Measurements from ENCODE around the gene INPP4A.

INPP4A gene

GRCh38 chr2:98514879-98515249, 70.2 kb downstream of the INPP4A start:
- DNase-seq (ENCODE audit: low spot score) = no peak

DNA sequence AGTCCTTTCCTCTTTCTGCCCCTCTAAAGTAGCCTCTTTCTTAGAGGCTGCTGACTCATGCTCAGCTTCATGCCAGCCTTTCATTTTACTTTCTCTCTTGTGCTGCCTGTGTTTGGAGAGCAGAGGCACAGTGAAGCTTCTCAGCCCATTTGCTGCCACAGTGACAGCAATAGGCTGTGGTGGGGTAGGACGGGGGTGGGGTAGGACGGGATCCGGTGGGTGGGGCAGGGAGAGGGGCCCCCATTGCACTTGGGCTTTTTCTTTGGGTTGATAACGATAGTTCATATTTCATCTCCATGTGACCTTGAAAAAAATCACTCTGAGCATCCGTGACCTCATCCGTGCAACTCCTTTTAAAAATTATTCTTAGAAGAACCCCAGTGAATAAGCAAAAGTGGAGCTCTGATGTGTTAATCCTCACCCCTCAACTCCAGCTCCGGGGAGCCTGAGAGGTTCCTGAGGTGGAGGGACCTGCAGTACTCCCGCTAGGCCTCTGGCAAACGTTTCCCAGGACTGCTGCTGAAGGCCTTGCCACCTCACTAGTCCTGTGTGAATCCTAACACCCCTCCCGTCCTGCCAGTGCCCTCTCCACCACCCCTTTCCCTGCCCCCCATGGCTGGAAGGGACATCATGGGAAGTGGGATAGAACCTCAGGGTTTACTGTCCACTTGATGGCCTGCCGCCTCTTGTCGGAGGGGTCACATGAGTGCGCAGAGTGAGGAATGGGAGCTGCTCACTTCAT, 70.8 kb downstream of the INPP4A start:
- DNase-seq (ENCODE audit: low spot score) = no peak

DNA sequence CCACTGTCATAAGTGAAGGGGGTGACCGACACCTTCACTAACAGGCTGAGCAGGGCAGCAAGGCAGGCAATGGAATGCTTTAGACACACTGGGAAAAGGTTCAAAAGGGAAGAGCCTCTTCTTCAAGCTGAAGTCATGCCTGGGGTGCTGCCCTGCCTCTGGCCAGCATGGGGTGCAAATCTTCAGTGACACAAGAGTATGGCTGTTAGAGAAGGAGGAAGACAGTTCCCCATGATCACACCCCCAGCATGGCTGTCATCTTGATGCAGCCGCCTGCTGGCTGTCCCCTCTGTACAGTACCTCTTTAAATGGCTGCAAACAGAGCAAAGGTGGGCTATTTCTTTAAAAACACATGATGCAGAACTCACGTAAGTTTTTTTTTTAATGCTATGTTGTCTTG, 71.9 kb downstream of the INPP4A start:
- DNase-seq (ENCODE audit: low spot score) = no peak

GRCh38 chr2:98517636-98518035, 73.0 kb downstream of the INPP4A start:
- DNase-seq (ENCODE audit: low spot score) = no peak

- no peak for DNase-seq (ENCODE audit: low spot score)
These were observed 73.4 kb downstream of the INPP4A start for GRCh38 chr2:98518101-98518500.

GRCh38 chr2:98519156-98519555, 74.5 kb downstream of the INPP4A start:
- no peak for DNase-seq (ENCODE audit: low spot score)

DNA sequence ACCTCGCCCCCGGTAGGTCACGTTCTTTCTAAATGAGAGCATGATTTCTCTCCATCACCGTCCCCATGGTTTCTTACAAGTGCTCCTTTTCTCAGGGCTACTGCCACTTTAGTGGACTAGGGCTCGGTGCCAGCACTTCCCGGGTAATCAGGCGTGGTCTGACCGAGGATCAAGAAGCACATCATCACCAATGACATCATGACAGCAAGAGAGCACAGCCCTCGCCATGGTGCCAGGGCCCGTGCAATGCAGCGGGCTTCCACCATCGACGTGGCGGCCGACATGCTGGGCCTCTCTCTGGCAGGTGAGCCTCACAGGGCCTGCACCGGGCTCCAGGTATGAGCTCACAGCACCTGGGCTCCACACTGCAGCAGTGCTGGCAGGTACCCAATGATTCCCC, 75.2 kb downstream of the INPP4A start:
- DNase-seq (ENCODE audit: low spot score) = no peak

DNA sequence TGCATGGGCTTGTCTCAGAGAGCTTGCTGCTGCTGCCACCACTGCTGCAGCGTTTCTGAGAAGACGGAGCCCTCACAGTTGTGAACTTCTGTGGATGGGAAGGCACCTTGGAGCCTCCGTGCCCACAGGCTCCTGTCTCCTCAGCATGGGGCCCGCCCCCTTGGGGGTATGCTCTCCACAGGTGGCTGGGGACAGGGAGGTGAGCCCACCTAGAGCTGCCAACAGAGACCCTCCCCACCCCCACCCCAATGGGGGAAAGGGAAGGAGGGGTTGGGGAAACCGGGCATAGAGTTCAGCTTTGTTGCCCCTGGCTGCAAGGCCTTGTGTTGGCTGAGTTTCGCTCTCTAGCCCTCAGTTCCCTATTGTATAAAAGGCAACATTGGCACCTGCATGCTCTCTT, 76.1 kb downstream of the INPP4A start:
- DNase-seq (ENCODE audit: low spot score) = no peak

- no peak for DNase-seq (ENCODE audit: low spot score)
These were observed 76.6 kb downstream of the INPP4A start for GRCh38 chr2:98521266-98521665.

- DNase-seq (ENCODE audit: low spot score) = no peak
These were observed 78.2 kb downstream of the INPP4A start for GRCh38 chr2:98522854-98523253.

DNA sequence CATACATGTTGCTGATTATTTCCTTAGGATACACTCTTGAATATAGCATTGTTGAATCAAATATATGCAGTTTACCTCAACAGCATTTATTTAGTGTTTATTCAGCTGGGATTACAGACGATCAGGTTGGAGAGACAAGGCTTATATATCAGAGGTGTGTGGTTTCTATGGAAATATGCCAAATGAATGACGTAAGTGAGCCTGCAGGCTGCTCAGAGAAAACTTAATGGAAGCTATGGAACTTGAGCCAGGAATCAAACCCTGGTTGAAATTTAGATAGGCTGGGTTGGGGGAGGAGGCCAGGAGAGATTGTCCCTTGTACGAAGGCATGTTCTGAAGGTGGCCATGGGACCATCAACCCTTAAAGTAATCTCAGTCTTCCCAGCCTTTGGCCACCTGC, 79.5 kb downstream of the INPP4A start:
- DNase-seq (ENCODE audit: low spot score) = no peak

DNA sequence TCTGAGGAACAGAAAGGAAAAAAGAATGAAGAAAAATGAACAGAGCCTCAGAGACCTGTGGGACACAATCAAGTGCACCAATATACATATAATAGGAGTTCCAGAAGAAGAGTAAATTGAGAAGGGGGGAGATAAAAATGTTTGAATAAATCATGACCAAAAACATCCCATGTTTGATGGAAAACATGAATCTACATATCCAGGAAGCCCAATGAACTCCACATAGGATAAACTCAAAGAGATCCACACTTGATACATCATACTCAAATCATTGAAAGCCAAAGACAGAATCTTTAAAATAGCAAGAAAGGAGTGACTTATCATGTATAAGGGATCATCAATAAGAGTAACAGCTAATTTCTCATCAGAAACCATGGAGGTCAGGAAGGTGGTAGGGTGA, 83.7 kb downstream of the INPP4A start:
- no peak for DNase-seq (ENCODE audit: low spot score)

DNA sequence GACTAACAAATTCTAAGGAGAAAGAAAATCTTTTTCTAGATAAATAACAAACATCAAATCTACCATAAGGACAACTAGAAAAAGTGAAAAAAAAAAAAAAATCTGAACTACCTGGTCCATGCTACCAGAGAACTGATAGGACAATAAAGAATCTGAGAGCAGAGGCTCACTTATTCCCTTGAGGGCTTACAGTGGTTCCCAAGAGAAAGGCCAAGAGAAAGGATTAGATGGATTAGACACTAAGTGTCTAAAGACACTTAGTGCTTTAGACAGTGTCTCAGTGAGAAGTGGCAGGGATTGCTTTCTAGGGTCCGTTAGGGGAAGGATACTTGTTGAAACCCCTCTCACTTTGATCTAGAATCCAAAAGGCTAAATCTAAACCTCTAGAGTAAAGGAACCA, 85.5 kb downstream of the INPP4A start:
- no peak for DNase-seq (ENCODE audit: low spot score)

- no peak for DNase-seq (ENCODE audit: low spot score)
These were observed 88.1 kb downstream of the INPP4A start for GRCh38 chr2:98532756-98533155.

GRCh38 chr2:98533547-98533946, 88.9 kb downstream of the INPP4A start:
- DNase-seq (ENCODE audit: low spot score) = no peak

DNA sequence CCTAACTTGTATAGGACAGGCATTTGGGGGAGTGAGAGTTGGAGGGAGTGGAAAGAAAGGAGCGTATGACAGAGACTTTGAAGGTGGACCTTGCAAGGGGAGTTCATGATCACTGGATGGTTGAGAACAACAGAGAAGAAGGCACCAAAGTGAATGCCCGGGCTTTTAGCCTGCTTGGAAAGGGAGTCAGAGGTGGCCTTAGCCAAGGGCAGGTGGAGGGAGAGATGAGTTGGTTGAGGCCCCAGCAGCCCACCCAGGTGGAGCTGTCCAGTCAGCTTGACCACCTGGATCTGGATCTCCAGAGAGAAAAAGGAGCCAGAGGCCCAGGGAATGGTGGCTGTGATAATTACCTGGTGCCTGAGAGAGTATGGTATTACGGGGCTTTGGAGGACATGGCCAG, 90.1 kb downstream of the INPP4A start:
- no peak for DNase-seq (ENCODE audit: low spot score)

DNA sequence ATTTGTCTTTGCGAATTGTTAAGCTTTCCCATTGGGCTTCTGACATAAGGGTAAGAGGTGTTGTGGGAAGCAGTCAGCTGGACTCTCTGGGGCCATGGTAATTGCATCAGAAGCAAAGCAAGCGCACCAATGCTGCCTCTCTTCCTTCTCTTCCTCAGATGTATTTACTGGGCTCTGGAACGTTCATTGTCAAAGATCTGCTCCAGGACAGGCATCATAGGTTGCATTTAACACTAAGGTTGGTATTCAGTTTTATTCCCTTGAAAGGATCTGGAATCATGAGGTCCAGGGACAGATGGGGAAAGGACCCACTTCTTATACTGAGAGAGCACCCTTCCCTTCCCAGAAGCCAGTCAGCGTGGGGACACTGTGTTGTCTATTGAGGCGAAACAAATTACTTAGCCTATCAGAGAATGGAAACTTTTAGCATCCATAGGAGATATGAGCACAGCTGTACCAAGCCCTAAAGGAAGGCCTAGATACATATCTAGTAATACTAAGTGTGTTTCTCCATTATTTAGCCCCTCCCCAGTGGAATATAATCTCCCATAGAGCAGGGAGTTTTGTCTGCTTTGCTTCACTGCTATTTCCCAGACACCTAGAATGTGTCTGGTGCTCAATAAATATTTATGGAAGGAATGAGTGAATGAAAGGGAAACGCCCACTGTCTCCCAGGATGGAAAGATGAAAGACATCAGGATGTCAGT, 91.5 kb downstream of the INPP4A start:
- no peak for DNase-seq (ENCODE audit: low spot score)

DNA sequence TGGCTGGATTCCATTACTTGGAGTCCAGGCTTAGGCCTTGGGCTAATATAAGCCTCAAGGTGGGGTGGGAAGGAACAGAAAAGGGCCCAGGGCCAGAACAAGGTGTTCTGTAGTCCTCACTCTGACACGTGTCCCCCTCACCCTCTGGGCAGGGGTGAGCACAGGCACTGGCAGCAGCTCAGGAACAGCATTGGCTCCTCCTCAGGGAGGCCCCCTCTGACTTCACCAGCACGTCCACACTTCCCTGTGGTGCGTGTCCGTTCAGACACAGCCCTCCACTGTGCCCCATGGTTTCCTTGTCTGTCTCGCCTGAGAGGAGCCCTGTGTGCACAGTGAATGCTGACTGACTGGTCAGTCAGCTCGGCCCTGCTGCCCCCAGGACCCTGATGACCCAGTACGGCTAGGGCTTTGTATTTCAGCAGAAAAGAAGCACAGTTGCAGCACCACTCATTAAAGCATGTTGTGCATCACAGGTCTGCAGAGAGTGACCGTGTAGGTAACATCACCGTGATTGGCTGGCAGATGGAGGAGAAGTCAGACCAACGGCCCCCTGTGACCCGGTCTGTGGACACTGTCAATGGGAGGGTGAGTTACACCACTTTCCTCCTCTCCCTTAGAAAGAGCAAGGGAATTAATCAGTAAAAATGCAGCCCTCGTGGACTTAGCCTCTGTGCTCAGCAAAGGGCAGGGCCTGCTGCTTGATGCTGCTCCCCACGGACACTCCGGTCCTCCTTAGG, 92.9 kb downstream of the INPP4A start:
- DNase-seq (ENCODE audit: low spot score) = no peak

DNA sequence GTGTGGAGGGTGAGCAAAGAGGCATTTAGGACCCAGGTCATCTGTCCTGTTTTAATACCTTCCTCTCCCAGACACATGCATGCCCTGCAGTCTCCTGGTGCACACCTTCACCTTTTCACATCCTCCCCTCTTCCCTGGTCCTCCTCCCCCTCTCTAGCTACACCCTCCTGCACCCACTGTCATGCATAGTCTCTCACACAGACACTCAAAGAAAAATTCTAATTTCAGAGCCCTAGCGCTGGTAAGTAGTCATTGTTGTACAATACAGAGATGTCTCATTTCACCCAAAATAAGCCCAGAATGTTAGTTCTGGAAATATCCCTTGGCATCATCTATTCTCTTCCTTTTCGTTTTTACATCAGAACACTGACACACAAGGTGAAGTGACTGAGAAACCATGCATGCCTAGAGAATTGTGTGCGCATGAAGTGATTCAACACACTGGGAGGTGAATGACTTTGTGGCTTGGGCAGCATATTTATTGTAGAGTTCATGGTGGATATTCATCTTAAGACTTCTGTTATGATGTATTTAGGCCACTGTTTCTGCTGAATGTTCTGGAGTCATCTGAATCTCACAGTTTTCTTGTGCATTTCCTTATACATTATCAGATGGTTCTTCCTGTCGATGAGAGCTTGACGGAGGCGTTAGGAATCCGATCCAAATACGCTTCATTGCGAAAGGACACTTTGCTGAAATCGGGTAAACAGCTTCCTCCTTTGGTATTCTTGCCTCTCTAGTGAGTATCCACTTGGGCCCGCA, 93.8 kb downstream of the INPP4A start:
- no peak for DNase-seq (ENCODE audit: low spot score)

DNA sequence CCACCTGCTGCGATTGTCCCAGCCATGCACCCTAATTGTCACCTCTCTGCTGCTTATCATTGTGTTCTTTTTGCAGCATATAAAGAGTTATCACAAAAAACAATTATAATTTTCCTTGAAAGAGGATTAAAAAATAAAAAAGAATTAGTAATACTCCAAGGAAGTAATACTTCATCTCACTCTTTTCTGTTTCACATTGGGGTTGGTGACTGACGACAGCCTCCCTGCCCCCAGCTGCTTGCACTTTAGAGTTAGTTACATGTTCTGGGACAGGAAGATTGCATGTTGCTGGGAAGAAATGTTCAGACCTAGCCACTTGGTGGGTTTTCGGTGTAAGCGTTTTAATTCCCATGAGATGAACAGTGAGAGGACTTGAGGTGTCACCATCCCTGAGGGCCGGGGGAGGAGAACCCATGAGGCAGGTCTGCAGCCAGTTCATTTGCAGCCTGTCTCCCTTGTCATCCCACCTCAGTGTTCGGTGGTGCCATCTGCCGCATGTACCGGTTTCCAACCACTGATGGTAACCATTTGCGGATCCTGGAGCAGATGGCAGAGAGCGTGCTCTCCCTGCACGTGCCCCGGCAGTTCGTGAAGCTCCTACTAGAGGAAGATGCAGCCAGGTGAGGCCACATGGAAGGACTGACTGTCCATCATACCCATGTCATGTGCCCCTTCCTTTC, 94.5 kb downstream of the INPP4A start:
- no peak for DNase-seq (ENCODE audit: low spot score)

GRCh38 chr2:98540536-98540935, 95.9 kb downstream of the INPP4A start:
- DNase-seq (ENCODE audit: low spot score) = no peak

GRCh38 chr2:98541489-98541888, 96.8 kb downstream of the INPP4A start:
- DNase-seq (ENCODE audit: low spot score) = no peak

All from LoVo (cell line).